HepG2 (cell line): Measurements from ENCODE around the gene EHBP1. TPM values are rescaled to one million over a fixed set of nuclear protein-coding genes. Genes with fewer than 3 reads are reported as not detected.

Source experiments
- AHR ChIP-seq: IDR thresholded peaks from 2 replicates; pipeline ENCODE4 v1.6.1; 2018; ENCODE audit warnings: missing genetic modification reagents, missing compliant biosample characterization
- ARID3A ChIP-seq: IDR thresholded peaks from 2 replicates; pipeline ENCODE4 v1.6.1; 2012; ENCODE audit warnings: low read depth, low read length, improper control_type of control experiment
- E2F1 ChIP-seq: sonication (generic); formaldehyde crosslinking; IDR thresholded peaks from 2 replicates; pipeline ENCODE4 v1.5.0; 2020; ENCODE audit warnings: missing genetic modification reagents
- HHEX ChIP-seq: IDR thresholded peaks from 2 replicates; pipeline ENCODE4 v1.6.1; 2016; ENCODE audit warnings: control low read depth
- HNF1A ChIP-seq, 2 experiments: sonication (generic) in 1 of 2; formaldehyde crosslinking in 1 of 2; IDR thresholded peaks; 2 replicates each; pipeline versions ENCODE4 v1.4.0 to v1.6.1; 2016 to 2020; ENCODE audit warnings: borderline replicate concordance in 1 of 2, low read depth in 1 of 2, mild to moderate bottlenecking in 1 of 2, missing genetic modification reagents in 1 of 2
- HNF4A ChIP-seq: sonication (generic); formaldehyde crosslinking; IDR thresholded peaks from 2 replicates; pipeline ENCODE4 v1.4.0; 2020; ENCODE audit warnings: missing genetic modification reagents
- MED8 ChIP-seq: sonication (generic); formaldehyde crosslinking; IDR thresholded peaks from 2 replicates; pipeline ENCODE4 v1.8.1; 2023; ENCODE audit warnings: mild to moderate bottlenecking, missing genetic modification reagents; ENCODE audit not compliant: insufficient replicate concordance
- NR2C2 ChIP-seq: sonication (generic); formaldehyde crosslinking; IDR thresholded peaks from 2 replicates; pipeline ENCODE4 v1.4.0; 2020; ENCODE audit warnings: missing genetic modification reagents, mild to moderate bottlenecking, moderate library complexity, borderline replicate concordance
- RBM22 ChIP-seq: fragments of 200-400 bp; formaldehyde crosslinking; optimal IDR thresholded peaks from 2 replicates; pipeline ENCODE3; 2017; ENCODE audit warnings: mild to moderate bottlenecking, low read length, moderate library complexity
- STAG1 ChIP-seq: sonication (generic); formaldehyde crosslinking; IDR thresholded peaks from 2 replicates; pipeline ENCODE4 v1.4.0; 2020; ENCODE audit warnings: missing genetic modification reagents
- ZNF343 ChIP-seq: sonication (generic); formaldehyde crosslinking; IDR thresholded peaks from 2 replicates; pipeline ENCODE4 v1.4.0; 2020; ENCODE audit warnings: mild to moderate bottlenecking, missing genetic modification reagents
- ZNF577 ChIP-seq: sonication (generic); formaldehyde crosslinking; IDR thresholded peaks from 2 replicates; pipeline ENCODE4 v1.4.0; 2020; ENCODE audit warnings: mild to moderate bottlenecking, low read depth, missing genetic modification reagents, borderline replicate concordance
- ZNF713 ChIP-seq: sonication (generic); formaldehyde crosslinking; IDR thresholded peaks from 2 replicates; pipeline ENCODE4 v1.4.0; 2020; ENCODE audit warnings: mild to moderate bottlenecking, missing genetic modification reagents
- polyA plus RNA-seq, 8 experiments: library from polyadenylated mRNA; depleted of rRNA in 3 of 8; stranded (reverse) in 7 of 8; unstranded in 1 of 8; fragments of >200 nt; fragmentation: Illumina TruSeq in 4 of 8; extraction: Trizol in 4 of 8; gene quantifications; 2 replicates each; pipeline versions ENCODE4 v1.2.1 to v1.2.3, GENCODE V29; 2011 to 2016; ENCODE audit warnings: low read depth in 4 of 8, missing spikeins in 1 of 8, mixed read lengths in 1 of 8; ENCODE audit not compliant: insufficient read depth in 1 of 8
- total RNA-seq, 5 experiments: library from RNA; depleted of rRNA; stranded (reverse); fragments of >200 nt; fragmentation: Illumina TruSeq; extraction: Trizol; gene quantifications; 2 replicates each; pipeline ENCODE4 v1.2.3, GENCODE V29; 2016; ENCODE audit warnings: low read depth in 1 of 5

Gene EHBP1
- total and polyA plus RNA-seq, 2 of the 13 experiments (the other 11 are each of a cell fraction or from before 2014, with no cell fraction given), result 93.5 to 146 TPM

- TF ChIP-seq E2F1 (CRISPR knock-in tag), result no peak
- no peak for TF ChIP-seq STAG1 (CRISPR knock-in tag)
- no peak for TF ChIP-seq ZNF577 (CRISPR knock-in tag)
- TF ChIP-seq AHR (CRISPR knock-in tag), result no peak
- no peak for TF ChIP-seq ZNF343 (CRISPR knock-in tag)
- 0 out of 2 replicates have a peak, but pooled peaks have one; percentile 15 for TF ChIP-seq HNF1A (IDR thresholded peaks at IDR 0.05; ENCODE audit: low read depth)
- no peak for TF ChIP-seq HNF1A (CRISPR knock-in tag; IDR thresholded peaks at IDR 0.05; ENCODE audit: borderline replicate concordance)
- TF ChIP-seq NR2C2 (CRISPR knock-in tag), result no peak
- TF ChIP-seq ARID3A, result no peak
- no peak for TF ChIP-seq HNF4A
- TF ChIP-seq RBM22, result peak; percentile 54
- no peak for TF ChIP-seq MED8 (CRISPR knock-in tag)
- no peak for TF ChIP-seq ZNF713 (CRISPR knock-in tag)
- no peak for TF ChIP-seq HHEX (CRISPR knock-in tag)
- TF ChIP-seq, all 625 proteins: peak for 3
Measured at GRCh38 chr2:62760026-62760425, 54.5 kb downstream of the EHBP1 start (continued).
